CD4-positive, alpha-beta T cell treated with Interleukin-21 for 1 hour (primary cell): ENCODE measurements around the gene ANKRD24.
A peak's percentile ranks its signal among the peaks of the same experiment; 100 is the strongest.
"Not testable (repeated sequence)": the region's sequence is repeated elsewhere in the genome, so short reads cannot be mapped to it uniquely, and the experiment has no call there.

Experiments used
- DNase-seq: peaks from one replicate; pipeline ENCODE4 v3.0.0-alpha.2; 2020

The ANKRD24 gene

DNA sequence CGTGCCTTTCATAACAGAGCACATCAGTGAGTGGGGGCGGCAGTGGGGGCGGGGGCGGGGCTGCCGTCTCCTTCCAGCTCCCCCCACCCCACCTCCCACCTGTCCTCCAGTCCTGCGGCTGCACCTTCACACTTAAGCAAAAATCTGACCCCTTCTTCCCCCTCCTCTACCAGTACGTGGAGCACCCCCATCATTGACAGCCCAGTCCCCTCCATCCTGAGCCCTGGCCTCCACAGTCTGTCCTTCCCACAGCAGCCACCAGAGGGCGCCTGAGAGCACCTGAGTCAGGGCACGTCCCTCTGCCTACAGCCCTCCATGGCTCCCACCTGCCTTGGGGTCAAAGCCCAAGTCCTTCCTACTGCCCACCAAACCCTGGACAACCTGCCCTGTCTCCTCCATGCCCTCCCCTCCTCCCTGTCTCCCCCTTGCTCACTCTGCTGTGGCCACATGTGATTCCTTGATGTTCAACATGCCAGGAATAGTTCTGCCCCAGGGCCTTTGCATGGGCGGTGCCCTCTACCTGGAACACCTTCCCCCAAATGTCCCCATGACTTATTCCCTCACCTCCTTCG is 50.9 kb downstream of the ANKRD24 start:
- peak; percentile 61 for DNase-seq

- no peak for DNase-seq
These were observed 51.8 kb downstream of the ANKRD24 start for GRCh38 chr19:4234142-4234861.

DNA sequence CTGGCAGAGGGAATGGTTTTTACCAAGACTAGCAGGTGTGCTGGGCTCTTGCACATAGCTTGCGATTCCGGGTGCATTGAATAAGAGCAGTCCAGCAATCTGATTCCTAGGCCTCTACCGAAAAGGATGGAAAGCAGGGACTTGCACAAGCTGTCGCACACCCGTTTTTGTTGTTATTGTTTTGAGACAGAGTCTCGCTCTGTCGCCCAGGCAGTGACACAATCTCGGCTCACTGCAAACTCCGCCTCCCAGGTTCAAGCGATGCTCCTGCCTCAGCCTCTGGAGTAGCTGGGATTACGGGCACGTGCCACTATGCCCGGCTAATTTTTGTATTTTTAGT is 52.3 kb downstream of the ANKRD24 start:
- DNase-seq: no peak

DNA sequence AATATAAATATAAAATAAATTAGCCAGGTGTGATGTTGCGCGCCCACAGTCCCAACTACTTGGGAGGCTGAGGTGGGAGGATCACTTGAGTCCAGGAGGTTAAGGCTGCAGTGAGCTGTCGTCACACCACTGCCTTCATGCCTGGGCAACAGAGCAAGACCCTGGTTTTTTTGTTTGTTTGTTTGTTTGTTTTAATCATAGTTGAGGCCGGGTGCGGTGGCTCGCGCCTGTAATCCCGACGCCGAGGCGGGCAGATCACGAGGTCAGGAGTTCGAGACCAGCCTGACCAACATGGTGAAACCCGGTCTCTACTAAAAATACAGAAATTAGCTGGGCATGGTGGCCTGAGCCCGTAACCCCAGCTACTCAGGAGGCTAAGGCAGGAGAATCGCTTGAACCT is 55.0 kb downstream of the ANKRD24 start:
- not testable (repeated sequence) for DNase-seq

- no peak for DNase-seq
These were observed 56.3 kb downstream of the ANKRD24 start for GRCh38 chr19:4238831-4239230.

DNA sequence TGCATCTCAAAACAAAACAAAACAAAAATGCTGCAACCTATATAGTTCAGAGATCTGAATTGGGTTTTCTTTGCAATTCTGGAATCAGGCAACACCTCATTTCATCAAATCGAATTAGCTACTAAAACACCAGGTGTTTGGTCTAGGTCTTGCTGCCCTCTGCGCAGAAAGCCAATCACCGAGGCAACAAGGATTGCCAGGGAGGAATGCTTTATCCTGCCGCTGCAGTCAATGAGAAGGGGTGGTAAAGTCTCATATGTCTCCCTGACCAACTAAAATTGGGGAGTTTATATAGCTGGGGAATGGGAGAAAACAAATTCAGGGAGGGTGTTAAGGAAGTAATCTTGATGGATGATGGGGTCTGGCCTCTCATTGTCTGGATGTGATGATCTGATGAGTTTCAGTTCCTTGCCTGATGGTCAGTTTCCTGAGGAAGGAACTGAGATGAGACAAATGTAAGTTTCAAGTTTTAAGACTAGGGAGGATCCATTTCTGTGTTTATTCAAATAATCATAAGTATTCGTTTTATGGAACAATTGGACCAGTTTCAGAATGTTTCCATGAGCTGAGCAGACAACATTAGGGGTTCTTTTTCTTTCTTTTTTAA is 59.4 kb downstream of the ANKRD24 start:
- no peak for DNase-seq

DNA sequence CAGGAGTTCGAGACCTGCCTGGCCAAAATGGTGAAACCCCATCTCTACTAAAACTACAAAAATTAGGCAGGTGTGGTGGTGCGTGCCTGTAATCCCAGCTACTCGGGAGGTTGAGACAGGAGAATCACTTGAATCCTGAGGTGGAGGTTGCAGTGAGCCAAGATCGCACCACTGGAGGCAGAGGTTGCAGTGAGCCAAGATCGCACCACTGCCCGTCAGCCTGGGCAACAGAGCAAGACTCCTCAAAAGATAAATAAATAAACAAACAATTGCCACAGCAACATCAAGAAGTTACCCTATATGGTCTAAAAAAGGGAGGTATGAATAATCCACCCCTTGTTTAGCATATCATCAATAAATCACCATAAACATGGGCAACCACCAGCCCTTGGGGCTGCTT is 63.4 kb downstream of the ANKRD24 start:
- not testable (repeated sequence) for DNase-seq

DNA sequence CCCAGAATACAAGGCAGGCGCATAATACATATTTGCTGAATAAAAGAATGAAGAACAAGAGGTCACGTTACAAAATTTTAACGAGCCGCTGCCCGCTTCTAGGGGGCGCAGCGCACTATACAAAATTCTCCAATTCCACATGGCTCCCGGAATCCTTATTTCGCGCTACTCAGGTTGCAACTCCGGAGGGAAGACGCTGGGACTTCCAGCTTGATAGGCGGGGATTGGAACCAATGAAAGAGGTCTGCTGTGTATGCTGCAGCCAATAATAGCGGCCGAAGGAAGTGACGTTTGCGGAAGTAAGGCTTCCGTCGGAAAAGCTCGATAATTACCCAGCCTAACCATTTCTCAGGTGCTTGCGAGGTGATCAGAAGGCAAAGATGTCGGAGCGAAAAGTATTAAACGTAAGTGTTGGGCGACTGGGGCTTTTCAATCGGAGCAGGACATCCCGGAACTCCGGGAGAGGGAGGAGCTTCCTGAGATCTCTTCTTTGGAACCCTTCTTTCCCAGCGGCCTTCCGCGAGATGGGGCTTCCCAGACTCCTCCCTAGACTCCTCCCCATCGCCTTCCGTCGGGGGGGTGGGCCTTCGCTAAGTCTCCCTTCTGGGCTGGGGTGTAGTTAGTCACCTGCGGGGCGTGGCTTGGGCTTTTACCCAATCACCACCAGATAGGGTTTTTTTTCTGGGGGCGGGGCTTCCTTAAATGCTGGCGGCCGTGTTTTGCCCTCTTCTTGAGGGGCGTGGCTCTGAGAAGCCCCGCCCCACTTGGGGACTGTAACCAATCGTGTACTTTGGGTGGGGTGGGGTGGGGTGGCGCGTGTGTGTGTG is 64.5 kb downstream of the ANKRD24 start, which contains the start of gene YJU2:
YJU2 (plus strand) TSS at position 314 of the 827 bp plus-strand sequence; CDS start at position 381, 67 bp downstream.
- DNase-seq: peak; percentile 99

DNA sequence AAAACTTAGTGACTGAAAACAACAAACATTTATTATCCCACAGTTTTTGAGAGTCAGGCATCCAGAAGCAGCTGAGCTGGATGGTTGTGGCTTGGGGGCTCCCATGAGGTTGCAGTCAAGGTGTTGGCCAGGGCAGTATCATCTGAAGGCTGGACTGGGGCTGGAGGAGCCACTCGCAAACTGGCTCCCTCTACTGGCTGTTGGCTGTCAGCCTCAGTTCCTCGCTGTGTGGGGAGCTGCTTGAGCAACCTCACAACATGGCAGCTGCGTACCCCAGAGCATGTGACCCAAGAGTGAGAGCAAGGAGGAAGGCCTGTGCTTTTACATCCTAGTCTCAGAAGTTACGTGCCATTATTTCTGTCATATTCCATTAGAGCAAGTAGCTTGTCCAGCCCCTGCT is 74.1 kb downstream of the ANKRD24 start:
- no peak for DNase-seq

DNA sequence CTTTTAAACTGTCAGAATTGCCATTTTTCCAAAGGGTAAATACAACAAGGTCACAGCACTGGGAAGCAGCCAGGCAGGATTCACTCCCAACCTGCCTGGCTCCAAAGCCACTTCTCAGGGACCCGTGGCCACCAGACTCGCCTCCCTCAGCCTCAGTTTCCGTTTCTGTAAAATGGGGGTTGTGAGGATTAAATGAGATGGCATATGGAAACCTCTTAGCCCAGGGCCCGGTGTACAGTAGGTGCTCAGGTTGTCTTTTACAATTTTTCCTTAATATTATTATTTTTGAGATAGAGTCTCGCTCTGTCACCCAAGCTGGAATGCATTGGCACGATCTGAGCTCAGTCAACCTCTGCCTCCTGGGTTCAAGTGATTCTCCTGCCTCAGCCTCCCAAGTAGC is 74.5 kb downstream of the ANKRD24 start:
- DNase-seq: no peak

- DNase-seq: no peak
These were observed 75.7 kb downstream of the ANKRD24 start for GRCh38 chr19:4258181-4258580.

DNA sequence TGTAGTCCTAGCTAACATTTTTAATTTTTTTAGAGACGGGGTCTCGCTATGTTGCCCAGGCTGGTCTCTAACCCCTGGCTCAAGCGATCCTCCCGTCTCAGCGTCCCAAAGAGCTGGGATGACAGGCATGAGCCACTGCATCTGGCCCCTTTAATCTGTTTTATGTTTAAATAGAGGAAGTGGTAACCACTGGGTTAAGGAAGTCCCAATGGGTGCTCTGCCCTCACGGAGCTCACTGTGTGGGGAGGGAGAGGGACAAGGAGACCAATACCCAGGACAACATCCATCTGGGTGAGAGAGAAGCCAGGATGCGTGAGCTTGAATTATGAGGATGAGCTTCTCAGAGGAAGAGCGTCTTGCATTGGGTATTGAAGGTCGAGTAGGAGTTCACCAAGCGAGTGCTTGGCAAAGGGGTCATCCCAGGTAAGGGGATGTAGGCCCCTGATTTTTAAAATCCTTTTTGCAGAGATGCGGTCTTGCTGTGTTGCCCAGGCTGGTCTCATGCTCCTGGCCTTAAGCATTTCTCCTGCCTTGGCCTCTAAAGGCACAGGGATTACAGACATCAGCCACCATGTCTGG is 78.2 kb downstream of the ANKRD24 start:
- DNase-seq: no peak

GRCh38 chr19:4264812-4265211 is 82.3 kb downstream of the ANKRD24 start:
- DNase-seq: peak; percentile 26

- DNase-seq: no peak
These were observed 83.9 kb downstream of the ANKRD24 start for GRCh38 chr19:4266253-4267000.

DNA sequence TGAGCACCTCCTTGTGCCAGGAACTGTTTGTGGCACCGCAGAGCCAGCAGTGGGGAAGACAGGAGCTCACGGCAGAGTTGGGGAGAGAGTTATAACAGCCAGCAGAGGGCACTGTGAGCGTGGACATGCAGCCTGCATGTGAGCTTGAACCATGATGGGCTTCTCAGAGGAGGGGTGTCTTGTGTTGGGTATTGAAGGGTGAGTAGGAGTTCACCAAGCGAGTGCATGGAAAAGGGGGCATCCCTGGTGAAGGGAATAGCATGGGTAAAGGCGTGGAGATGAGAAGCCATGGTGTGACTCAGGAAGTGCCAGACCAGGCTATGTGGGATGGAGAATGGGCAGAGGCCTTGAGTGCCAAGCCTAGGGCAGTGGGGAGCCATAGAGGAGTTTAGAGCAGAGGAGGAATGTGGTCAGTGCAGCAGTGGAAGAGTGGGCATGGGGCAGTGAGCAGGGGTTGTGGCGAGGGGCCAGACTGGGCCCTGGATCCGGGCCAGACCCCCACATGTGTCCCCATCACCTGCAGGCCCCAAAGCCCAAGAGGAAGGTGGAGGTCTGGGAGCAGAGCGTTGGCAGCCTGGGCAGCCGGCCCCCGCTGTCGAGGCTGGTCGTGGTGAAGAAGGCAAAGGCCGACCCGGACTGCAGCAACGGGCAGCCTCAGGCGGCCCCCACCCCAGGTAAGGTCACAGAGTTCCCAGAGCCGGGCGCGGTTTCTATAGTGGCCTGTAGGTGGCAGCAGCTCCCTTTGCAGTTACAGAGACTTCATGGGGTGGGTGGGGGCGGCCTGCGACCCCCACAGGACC is 84.8 kb downstream of the ANKRD24 start:
- peak; percentile 60 for DNase-seq

DNA sequence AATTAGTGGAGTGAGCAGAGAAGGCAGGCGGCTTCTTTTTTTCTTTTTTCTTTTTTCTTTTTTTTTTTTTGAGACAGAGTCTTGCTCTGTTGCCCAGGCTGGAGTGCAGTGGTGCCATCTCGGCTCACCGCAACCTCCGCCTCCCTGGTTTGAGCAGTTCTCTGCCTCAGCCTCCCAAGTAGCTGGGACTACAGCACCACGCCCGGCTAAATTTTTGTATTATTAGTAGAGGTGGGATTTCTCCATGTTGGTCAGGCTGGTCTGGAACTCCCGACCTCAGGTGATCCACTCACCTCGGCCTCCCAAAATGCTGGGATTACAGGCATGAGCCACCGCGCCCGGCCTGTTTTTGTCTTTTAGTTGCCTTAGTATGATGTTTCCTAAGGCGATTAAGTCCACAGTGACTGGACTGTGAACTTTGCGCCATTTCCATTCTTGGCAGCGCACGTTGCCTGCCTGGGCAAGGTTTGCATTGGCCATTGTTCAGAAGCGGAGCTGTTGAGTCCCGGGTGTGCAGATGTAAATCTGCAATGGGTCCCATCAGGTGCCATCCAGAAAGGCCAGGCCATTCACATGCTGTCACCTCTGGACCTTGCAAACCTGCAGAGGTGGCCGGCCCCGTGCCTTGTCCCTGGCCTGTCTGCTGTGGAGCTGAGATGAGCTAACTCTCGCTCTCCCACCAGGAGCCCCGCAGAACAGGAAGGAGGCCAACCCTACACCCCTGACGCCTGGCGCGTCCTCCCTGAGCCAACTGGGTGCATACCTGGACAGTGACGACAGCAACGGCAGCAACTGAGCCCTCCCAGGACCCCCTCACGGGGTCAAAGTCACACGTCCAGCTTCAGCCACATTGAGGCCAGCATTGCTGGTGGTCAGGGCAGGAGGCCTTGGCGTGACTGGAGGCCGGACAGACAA is 85.7 kb downstream of the ANKRD24 start:
- DNase-seq: no peak

DNA sequence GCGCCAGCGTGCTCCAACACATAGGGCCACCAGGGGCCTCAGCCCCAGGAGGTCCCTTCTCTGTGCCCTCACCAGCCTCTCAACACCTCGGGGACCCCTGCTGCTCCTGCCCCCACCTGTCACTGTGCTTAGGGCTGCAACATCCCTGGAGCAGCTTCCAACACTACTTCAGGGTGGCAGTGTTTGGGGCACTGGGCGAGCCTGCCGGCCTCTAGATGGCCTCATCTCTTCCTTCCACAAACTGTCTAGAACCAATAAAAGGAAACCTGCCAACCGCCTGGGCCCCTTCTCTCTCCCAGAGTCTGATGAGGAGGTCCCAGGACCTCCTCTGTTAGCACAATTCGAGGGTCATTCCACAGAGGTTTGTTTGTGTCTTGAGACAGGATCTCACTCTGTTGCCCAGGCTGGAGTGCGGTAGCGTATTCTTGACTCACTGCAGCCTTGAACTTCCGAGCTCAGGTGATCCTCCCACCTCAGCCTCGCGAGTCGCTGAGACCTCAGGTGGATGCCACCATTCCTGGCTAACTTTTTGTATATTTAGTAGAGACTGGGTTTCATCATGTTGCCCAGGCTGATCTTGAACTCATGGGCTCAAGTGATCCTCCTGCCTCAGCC is 86.4 kb downstream of the ANKRD24 start:
- DNase-seq: no peak

GRCh38 chr19:4272894-4273293 is 90.4 kb downstream of the ANKRD24 start:
- DNase-seq: no peak

DNA sequence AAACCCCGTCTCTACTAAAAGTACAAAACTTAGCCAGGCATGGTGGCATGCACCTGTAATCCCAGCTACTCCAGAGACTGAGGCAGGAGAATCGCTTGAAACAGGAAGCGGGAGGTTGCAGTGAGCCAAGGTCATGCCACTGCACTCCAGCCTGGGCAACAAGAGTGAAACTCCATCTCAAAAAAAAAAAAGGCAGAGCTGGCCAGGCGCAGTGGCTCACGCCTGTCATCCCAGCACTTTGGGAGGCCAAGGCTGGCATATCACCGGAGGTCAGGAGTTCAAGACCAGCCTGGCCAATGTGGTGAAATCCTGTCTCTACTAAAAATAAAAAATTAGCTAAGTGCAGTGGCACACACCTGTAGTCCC is 91.8 kb downstream of the ANKRD24 start:
- not testable (repeated sequence) for DNase-seq
